ENCODE measurements around the gene LHFPL3.
"Not testable (repeated sequence)": the region's sequence is repeated elsewhere in the genome, so short reads cannot be mapped to it uniquely, and the experiment has no call there.

The LHFPL3 gene

DNA sequence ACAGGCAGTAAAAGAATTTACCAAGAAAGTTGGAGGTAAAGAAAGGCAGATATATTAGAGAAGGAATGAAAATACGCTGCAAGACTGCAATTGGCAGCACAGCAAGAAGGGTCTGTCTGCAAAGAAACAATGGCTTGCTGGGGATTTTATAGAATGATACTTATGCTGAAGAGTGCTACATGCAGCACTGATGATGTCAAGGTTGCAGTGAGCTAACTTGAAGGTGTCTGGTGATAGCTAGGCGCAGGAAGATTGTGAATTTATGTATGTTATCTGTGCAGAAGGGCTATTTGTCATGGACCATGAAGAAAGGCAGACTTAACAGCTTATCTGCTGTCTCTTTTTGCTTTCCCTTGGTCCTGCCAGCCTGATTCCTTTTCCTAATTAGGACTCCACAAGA lies 366.3 kb downstream of the LHFPL3 start:
- no peak for TF ChIP-seq CTCF (IDR thresholded peaks at IDR 0.05; ENCODE audit: low read depth, low read length, missing control alignments)
- H3K4me3 ChIP-seq (ENCODE audit: low read depth, low read length), result no peak overlapping the region
- in situ Hi-C loops (cut with HindIII; ENCODE audit: low pct_ligation_motif_present, low sequenced_read_pairs), result no loop called here
- no peaks in the 10 kb centered on the region for H3K36me3 ChIP-seq (replicated peaks)
- no peak overlapping the region for H3K27ac ChIP-seq
- no peak for DNase-seq
- no peaks in the 10 kb centered on the region for H3K27me3 ChIP-seq (replicated peaks)

DNA sequence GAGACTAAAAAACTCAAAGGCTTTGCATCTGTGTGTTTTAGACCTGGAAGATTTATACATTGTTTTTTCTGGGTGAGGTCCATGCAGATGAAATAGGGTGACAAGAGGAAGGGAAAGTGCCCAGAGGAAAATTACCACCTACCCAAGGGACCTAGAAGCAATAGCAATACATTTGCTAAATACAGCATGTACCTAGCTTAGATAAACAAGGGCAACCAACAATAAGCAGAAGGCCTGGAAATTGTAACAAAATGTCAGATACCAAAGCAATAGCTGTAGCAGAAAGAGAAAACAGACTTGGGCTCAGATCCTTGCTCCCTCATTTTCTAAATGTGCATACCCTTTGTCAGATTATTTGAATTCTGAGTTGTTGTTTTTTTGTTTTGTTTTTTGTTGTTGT lies 367.2 kb downstream of the LHFPL3 start:
- no peak for DNase-seq
- no peak overlapping the region for H3K4me3 ChIP-seq (ENCODE audit: low read depth, low read length)
- in situ Hi-C loops (cut with HindIII; ENCODE audit: low pct_ligation_motif_present, low sequenced_read_pairs), result no loop called here
- H3K36me3 ChIP-seq (replicated peaks), result no peaks in the 10 kb centered on the region
- no peaks in the 10 kb centered on the region for H3K27me3 ChIP-seq (replicated peaks)
- no peak overlapping the region for H3K27ac ChIP-seq
- TF ChIP-seq CTCF (IDR thresholded peaks at IDR 0.05; ENCODE audit: low read depth, low read length, missing control alignments), result no peak

DNA sequence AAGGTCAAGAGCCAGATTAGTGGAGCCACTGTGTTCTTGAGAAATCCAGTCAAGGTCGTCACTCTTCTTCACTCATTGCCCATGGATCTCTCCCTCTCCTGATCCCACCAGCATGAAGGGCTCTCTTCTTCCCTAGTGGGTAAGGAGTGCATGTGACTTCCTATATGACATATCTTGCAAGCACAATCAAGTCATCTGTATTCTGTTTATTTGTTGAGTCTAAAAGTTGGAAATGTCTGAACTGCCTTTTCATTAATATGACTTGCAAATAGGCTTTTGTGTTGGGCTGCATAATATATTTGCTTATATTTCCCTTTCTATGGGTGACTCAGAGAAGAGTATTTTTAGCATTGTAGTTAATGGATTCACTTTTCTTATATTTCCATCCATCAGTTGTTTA lies 371.9 kb downstream of the LHFPL3 start:
- no peak for DNase-seq
- H3K27ac ChIP-seq, result no peak overlapping the region
- H3K36me3 ChIP-seq (replicated peaks), result no peaks in the 10 kb centered on the region
- no peaks in the 10 kb centered on the region for H3K27me3 ChIP-seq (replicated peaks)
- no peak overlapping the region for H3K4me3 ChIP-seq (ENCODE audit: low read depth, low read length)
- TF ChIP-seq CTCF (IDR thresholded peaks at IDR 0.05; ENCODE audit: low read depth, low read length, missing control alignments), result no peak
- in situ Hi-C loops (cut with HindIII; ENCODE audit: low pct_ligation_motif_present, low sequenced_read_pairs), result no loop called here

DNA sequence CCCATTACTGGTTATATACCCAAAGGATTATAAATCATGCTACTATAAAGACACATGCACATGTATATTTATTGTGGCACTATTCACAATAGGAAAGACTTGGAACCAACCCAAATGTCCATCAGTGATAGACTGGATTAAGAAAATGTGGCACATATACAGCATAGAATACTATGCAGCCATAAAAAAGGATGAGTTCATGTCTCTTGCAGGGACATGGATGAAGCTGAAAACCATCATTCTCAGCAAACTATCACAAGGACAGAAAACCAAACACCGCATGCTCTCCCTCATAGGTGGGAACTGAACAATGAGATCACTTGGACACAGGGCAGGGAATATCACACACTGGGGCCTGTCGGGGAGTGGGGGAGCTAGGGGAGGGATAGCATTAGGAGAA lies 392.6 kb downstream of the LHFPL3 start:
- H3K27ac ChIP-seq; H3K36me3 ChIP-seq (replicated peaks); DNase-seq; H3K27me3 ChIP-seq (replicated peaks); in situ Hi-C loops (cut with HindIII; ENCODE audit: low pct_ligation_motif_present, low sequenced_read_pairs); H3K4me3 ChIP-seq (ENCODE audit: low read depth, low read length): not testable (repeated sequence)

GRCh38 chr7:104723001-104723400 lies 394.6 kb downstream of the LHFPL3 start:
- TF ChIP-seq CTCF (IDR thresholded peaks at IDR 0.05; ENCODE audit: low read depth, low read length, missing control alignments), result no peak
- in situ Hi-C loops (cut with HindIII; ENCODE audit: low pct_ligation_motif_present, low sequenced_read_pairs), result no loop called here

GRCh38 chr7:104758504-104758903 lies 430.1 kb downstream of the LHFPL3 start:
- DNase-seq, result no peak
- H3K36me3 ChIP-seq (replicated peaks), result no peaks in the 10 kb centered on the region
- no peak for TF ChIP-seq CTCF (IDR thresholded peaks at IDR 0.05; ENCODE audit: low read depth, low read length, missing control alignments)
- no peak overlapping the region for H3K4me3 ChIP-seq (ENCODE audit: low read depth, low read length)
- no peaks in the 10 kb centered on the region for H3K27me3 ChIP-seq (replicated peaks)
- in situ Hi-C loops (cut with HindIII; ENCODE audit: low pct_ligation_motif_present, low sequenced_read_pairs), result no loop called here
- no peak overlapping the region for H3K27ac ChIP-seq

More at GRCh38 chr7:104723001-104723400, 394.6 kb downstream of the LHFPL3 start:
- H3K4me3 ChIP-seq (ENCODE audit: low read depth, low read length), result no peak overlapping the region
- no peaks in the 10 kb centered on the region for H3K36me3 ChIP-seq (replicated peaks)
- no peak overlapping the region for H3K27ac ChIP-seq
- H3K27me3 ChIP-seq (replicated peaks), result no peaks in the 10 kb centered on the region
- DNase-seq, result no peak

All from brain microvascular endothelial cell (primary cell).